Neural cell (in vitro differentiated cells): ENCODE results near the gene GNG13. TPM values are rescaled to one million over a fixed set of nuclear protein-coding genes. Genes with fewer than 3 reads are reported as not detected.

Source experiments
- H2AFZ ChIP-seq: fragments of 200-600, 300-800 bp; sonication (generic), shearing (Covaris generic); 2 replicates; pipeline ENCODE4 v1.6.0; 2014; ENCODE audit warnings: low read depth, mild to moderate bottlenecking, antibody characterized with exemption, low read length, moderate library complexity
- H3F3A ChIP-seq: fragments of 200-600 bp; shearing (Covaris generic); 2 replicates; pipeline ENCODE4 v1.6.1; 2016; ENCODE audit warnings: mild to moderate bottlenecking, moderate library complexity, mixed read lengths, antibody characterized with exemption, low read length; ENCODE audit not compliant: insufficient read depth, poor library complexity, severe bottlenecking
- H3K27ac ChIP-seq: fragments of 200-600, 300-800 bp; sonication (generic), shearing (Covaris generic); 2 replicates; pipeline ENCODE4 v1.5.1; 2014; ENCODE audit warnings: mild to moderate bottlenecking, low read length, moderate library complexity
- H3K27me3 ChIP-seq: fragments of 300-800, 200-600 bp; sonication (generic), shearing (Covaris generic); 2 replicates; pipeline ENCODE4 v1.6.0; 2014; ENCODE audit warnings: mild to moderate bottlenecking, low read depth, low read length, moderate library complexity; ENCODE audit not compliant: insufficient read depth
- H3K36me3 ChIP-seq: fragments of 300-800, 200-600 bp; sonication (generic), shearing (Covaris generic); 2 replicates; pipeline ENCODE4 v1.5.1; 2014; ENCODE audit warnings: mild to moderate bottlenecking, antibody characterized with exemption, low read length, moderate library complexity; ENCODE audit not compliant: insufficient read depth
- H3K4me2 ChIP-seq: fragments of 300-800, 200-600 bp; sonication (generic), shearing (Covaris generic); 2 replicates; pipeline ENCODE4 v1.6.0; 2014; ENCODE audit warnings: mild to moderate bottlenecking, low read length
- H3K4me3 ChIP-seq: fragments of 300-800, 200-600 bp; sonication (generic), shearing (Covaris generic); 2 replicates; pipeline ENCODE4 v1.5.1; 2014; ENCODE audit warnings: mild to moderate bottlenecking, low read length, moderate library complexity
- H3K79me2 ChIP-seq: fragments of 200-600 bp; shearing (Covaris generic); replicated peaks from 2 replicates; pipeline ENCODE4 v1.6.0; 2014; ENCODE audit warnings: mild to moderate bottlenecking, low read length, moderate library complexity; ENCODE audit not compliant: insufficient read depth
- H3K9ac ChIP-seq: fragments of 300-800, 200-600 bp; sonication (generic), shearing (Covaris generic); 2 replicates; pipeline ENCODE4 v1.6.1; 2016; ENCODE audit warnings: mild to moderate bottlenecking, low read length, mixed read lengths
- H3K9me2 ChIP-seq: fragments of 200-600 bp; shearing (Covaris generic); 2 replicates; pipeline ENCODE4 v1.6.1; 2016; ENCODE audit warnings: mild to moderate bottlenecking, low read length, mixed read lengths; ENCODE audit not compliant: insufficient read depth
- H3K9me3 ChIP-seq: fragments of 200-600, 300-800 bp; sonication (generic), shearing (Covaris generic); 2 replicates; pipeline ENCODE4 v1.6.1; 2016; ENCODE audit warnings: mild to moderate bottlenecking, mixed run types, low read length, moderate library complexity, mixed read lengths
- H4K20me1 ChIP-seq: fragments of 200-600 bp; shearing (Covaris generic); 2 replicates; pipeline ENCODE4 v1.6.1; 2016; ENCODE audit warnings: mild to moderate bottlenecking, mixed run types; ENCODE audit not compliant: insufficient read depth
- EP300 ChIP-seq: fragments of 450-650 bp; conservative IDR thresholded peaks from 2 replicates; pipeline ENCODE4 v1.6.1; 2014; ENCODE audit warnings: antibody characterized with exemption, mild to moderate bottlenecking, moderate library complexity; ENCODE audit not compliant: poor library complexity, severe bottlenecking
- EZH2 ChIP-seq: fragments of 200-600, 300-800 bp; shearing (Covaris generic), sonication (generic); IDR thresholded peaks from 2 replicates; pipeline ENCODE4 v1.6.1; 2014; ENCODE audit warnings: antibody characterized with exemption, low read length, borderline replicate concordance, mild to moderate bottlenecking; ENCODE audit not compliant: insufficient read depth, poor library complexity, severe bottlenecking
- MXI1 ChIP-seq: fragments of 450-650 bp; conservative IDR thresholded peaks from 2 replicates; pipeline ENCODE4 v1.6.1; 2014; ENCODE audit warnings: antibody characterized with exemption, mild to moderate bottlenecking; ENCODE audit not compliant: poor library complexity, severe bottlenecking
- POLR2AphosphoS5 ChIP-seq: IDR thresholded peaks from 2 replicates; pipeline ENCODE4 v1.6.1; 2012
- RAD21 ChIP-seq: fragments of 450-650 bp; conservative IDR thresholded peaks from 2 replicates; pipeline ENCODE4 v1.6.1; 2014; ENCODE audit warnings: antibody characterized with exemption, mild to moderate bottlenecking, moderate library complexity
- SMC3 ChIP-seq: fragments of 450-650 bp; conservative IDR thresholded peaks from 2 replicates; pipeline ENCODE4 v1.6.1; 2014; ENCODE audit warnings: antibody characterized with exemption, mild to moderate bottlenecking, moderate library complexity; ENCODE audit not compliant: poor library complexity
- TAF1 ChIP-seq: IDR thresholded peaks from 2 replicates; pipeline ENCODE4 v1.6.1; 2012; ENCODE audit warnings: low read depth
- polyA plus RNA-seq: library from polyadenylated mRNA; depleted of rRNA; stranded (reverse); fragments of >200 nt; gene quantifications from 2 replicates; pipeline ENCODE4 v1.2.3, GENCODE V29; 2014
- TF ChIP-seq, protein P1 (sequence below): fragments of 450-650 bp; IDR thresholded peaks from 2 replicates; pipeline ENCODE4 v1.5.1; 2014; ENCODE audit warnings: antibody characterized with exemption, mild to moderate bottlenecking, moderate library complexity; ENCODE audit not compliant: poor library complexity, severe bottlenecking
- TF ChIP-seq, protein P2 (sequence below): IDR thresholded peaks from 2 replicates; pipeline ENCODE4 v1.6.1; 2012; ENCODE audit warnings: borderline replicate concordance

Gene GNG13
- polyA plus RNA-seq, 1 donor from 2014 or later, result not detected

DNA sequence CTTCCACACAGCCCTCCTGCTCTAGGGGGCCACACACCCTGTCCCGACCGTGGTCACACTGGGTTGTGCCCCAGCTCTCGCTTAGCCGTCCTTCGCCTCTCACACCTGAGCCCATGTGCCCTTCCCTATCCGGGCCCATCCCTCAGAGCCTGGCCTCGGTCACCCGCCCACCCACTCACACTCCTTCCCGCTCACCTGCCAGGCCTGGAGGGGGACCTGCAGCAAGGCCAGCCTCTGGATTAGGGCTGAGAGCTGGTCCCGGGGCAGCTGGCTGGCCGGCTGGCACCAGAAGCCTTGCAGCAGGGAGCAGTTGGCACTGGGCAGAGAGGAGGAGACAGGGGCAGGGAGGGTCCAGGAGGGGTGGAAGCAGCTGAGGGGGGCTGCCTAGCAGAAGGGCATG is 22.1 kb downstream of the GNG13 start:
- H3K4me3 ChIP-seq, result no peak overlapping the region
- no peak for TF ChIP-seq MXI1
- TF ChIP-seq EP300, result no peak
- TF ChIP-seq, protein P1, sequence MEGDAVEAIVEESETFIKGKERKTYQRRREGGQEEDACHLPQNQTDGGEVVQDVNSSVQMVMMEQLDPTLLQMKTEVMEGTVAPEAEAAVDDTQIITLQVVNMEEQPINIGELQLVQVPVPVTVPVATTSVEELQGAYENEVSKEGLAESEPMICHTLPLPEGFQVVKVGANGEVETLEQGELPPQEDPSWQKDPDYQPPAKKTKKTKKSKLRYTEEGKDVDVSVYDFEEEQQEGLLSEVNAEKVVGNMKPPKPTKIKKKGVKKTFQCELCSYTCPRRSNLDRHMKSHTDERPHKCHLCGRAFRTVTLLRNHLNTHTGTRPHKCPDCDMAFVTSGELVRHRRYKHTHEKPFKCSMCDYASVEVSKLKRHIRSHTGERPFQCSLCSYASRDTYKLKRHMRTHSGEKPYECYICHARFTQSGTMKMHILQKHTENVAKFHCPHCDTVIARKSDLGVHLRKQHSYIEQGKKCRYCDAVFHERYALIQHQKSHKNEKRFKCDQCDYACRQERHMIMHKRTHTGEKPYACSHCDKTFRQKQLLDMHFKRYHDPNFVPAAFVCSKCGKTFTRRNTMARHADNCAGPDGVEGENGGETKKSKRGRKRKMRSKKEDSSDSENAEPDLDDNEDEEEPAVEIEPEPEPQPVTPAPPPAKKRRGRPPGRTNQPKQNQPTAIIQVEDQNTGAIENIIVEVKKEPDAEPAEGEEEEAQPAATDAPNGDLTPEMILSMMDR, result no peak
- TF ChIP-seq EZH2, result no peak
- no peak for TF ChIP-seq RAD21
- TF ChIP-seq SMC3, result no peak
- TF ChIP-seq, protein P2, sequence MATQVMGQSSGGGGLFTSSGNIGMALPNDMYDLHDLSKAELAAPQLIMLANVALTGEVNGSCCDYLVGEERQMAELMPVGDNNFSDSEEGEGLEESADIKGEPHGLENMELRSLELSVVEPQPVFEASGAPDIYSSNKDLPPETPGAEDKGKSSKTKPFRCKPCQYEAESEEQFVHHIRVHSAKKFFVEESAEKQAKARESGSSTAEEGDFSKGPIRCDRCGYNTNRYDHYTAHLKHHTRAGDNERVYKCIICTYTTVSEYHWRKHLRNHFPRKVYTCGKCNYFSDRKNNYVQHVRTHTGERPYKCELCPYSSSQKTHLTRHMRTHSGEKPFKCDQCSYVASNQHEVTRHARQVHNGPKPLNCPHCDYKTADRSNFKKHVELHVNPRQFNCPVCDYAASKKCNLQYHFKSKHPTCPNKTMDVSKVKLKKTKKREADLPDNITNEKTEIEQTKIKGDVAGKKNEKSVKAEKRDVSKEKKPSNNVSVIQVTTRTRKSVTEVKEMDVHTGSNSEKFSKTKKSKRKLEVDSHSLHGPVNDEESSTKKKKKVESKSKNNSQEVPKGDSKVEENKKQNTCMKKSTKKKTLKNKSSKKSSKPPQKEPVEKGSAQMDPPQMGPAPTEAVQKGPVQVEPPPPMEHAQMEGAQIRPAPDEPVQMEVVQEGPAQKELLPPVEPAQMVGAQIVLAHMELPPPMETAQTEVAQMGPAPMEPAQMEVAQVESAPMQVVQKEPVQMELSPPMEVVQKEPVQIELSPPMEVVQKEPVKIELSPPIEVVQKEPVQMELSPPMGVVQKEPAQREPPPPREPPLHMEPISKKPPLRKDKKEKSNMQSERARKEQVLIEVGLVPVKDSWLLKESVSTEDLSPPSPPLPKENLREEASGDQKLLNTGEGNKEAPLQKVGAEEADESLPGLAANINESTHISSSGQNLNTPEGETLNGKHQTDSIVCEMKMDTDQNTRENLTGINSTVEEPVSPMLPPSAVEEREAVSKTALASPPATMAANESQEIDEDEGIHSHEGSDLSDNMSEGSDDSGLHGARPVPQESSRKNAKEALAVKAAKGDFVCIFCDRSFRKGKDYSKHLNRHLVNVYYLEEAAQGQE, result no peak
- no peak for TF ChIP-seq TAF1
- TF ChIP-seq POLR2AphosphoS5, result no peak
- no peaks in the 10 kb centered on the region for H3K9me3 ChIP-seq
- no peaks in the 10 kb centered on the region for H3K79me2 ChIP-seq
- no peak overlapping the region for H2AFZ ChIP-seq
- no peaks in the 10 kb centered on the region for H3K27me3 ChIP-seq
- no peaks in the 10 kb centered on the region for H3K9me2 ChIP-seq
- no peaks in the 10 kb centered on the region for H3K36me3 ChIP-seq
- no peak overlapping the region for H3K9ac ChIP-seq
- no peak overlapping the region for H3K4me2 ChIP-seq
- no peak overlapping the region for H3K27ac ChIP-seq
- no peaks in the 10 kb centered on the region for H4K20me1 ChIP-seq
- no peaks in the 10 kb centered on the region for H3F3A ChIP-seq

DNA sequence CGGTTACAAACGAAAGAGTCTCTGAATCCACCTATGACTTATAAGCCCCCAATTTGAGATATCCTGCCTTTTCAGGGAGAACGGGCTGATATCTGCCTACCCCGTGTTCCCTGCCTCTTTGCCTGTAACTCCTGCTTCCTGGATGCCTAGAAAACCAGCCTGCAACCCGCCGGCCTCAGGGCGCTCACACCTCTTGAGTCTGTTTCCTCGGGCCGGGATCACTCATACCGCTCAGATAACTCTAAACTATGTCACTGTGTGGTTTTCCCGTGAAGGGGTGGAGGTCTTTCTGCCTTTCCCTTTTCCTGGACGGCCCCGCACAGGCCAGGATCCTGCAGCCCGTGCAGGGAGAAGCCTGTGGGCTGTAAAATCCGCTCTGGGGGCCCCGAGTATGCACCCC is 22.7 kb downstream of the GNG13 start:
- H3K9ac ChIP-seq, result no peak overlapping the region
- no peaks in the 10 kb centered on the region for H3K27me3 ChIP-seq
- no peak overlapping the region for H3K27ac ChIP-seq
- TF ChIP-seq EZH2 (no peak), EP300 (no peak), TAF1 (no peak)
- H3K9me3 ChIP-seq, result no peaks in the 10 kb centered on the region
- no peaks in the 10 kb centered on the region for H3F3A ChIP-seq
- no peak overlapping the region for H2AFZ ChIP-seq
- H3K36me3 ChIP-seq, result no peaks in the 10 kb centered on the region
- no peaks in the 10 kb centered on the region for H3K79me2 ChIP-seq
- H4K20me1 ChIP-seq, result no peaks in the 10 kb centered on the region
- no peaks in the 10 kb centered on the region for H3K9me2 ChIP-seq
- no peak overlapping the region for H3K4me2 ChIP-seq
- no peak overlapping the region for H3K4me3 ChIP-seq
